A172 (cell line): ENCODE data around the gene NUP98. TPM values are rescaled to one million over a fixed set of nuclear protein-coding genes. Genes with fewer than 3 reads are reported as not detected.

ENCODE experiments used
- DNase-seq: peaks from one replicate; pipeline ENCODE4 v3.0.0-alpha.2; 2015; ENCODE audit warnings: low spot score
- total RNA-seq: library from RNA; depleted of rRNA; stranded (reverse); fragments of >200 nt; shearing (Covaris generic); gene quantifications from 2 replicates; pipeline ENCODE4 v1.2.3, GENCODE V29; 2014; rRNA removed

The NUP98 gene
- total RNA-seq, 1 experiment from 2014 or later: 96.6 TPM

DNA sequence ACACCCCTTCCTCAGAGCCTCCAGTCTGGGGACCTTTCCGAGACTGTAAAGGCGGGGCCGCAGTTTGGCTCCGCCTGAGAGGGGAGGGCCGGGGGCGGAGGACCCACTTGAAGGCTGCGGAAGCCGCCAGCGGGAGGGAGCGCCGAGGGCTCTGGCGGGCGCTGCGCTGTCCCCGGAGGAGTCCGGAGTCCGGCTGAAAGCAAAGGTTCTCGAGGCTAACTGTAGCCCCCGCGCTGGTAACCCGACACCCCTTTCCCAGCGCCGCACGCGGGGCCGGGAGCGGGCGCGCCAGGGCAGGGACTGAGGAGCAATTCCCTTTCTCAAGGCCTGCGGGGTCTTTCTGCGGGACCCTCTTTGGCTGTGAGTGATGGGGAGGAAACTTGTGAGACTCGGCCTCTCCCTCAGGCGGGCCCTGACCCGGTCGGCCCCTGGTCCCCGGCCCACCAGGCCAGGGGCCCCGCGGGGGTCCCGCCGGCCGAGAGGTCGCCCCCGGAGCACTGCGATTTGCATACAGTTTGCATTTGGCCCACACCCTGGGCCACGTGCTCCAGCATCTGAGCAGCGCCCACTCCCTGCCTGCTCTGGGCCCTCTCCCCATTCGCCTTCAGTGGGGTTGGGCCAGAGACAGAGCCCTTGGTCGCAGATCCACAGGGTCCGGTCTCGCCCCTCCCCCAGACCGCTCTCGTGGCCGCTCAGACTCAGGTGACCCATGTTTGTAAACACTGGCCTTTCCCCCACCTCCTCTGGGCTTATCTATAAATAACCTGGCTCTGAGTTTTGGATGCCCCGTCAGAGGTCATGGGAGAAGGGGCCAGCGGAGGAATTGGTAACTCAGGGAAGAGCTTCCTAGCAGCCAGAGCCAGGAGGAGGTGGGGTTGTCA, 155.0 kb downstream of the NUP98 start:
- DNase-seq: peak; percentile 53

DNA sequence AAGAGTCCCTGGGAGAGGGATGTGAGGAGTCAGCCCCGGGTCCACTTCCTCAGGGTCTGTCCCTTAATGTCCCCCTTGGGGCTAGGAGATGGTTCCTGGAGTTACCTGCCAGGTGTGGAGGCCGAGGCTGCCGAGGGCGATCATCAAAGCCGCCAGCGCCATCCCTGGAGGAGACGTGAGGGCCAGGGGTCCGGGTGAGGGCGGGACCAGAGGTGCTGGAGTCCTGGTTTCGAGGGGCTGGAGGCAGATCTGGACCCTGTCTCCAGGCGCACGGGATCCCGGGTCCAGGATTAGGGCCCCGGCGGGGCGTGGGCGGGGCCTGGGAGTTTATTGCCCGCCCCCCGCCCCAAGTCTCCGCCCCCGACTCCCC, 155.7 kb downstream of the NUP98 start, which contains the start of gene ART5:
ART5 (minus strand) TSS at position 292 of the 370 bp plus-strand sequence; CDS start at position 162, 130 bp downstream.
- no peak for DNase-seq

- DNase-seq: no peak
Measured at GRCh38 chr11:3641191-3641590, 156.2 kb downstream of the NUP98 start.

- no peak for DNase-seq
Measured at GRCh38 chr11:3639841-3640240, 157.5 kb downstream of the NUP98 start.

GRCh38 chr11:3638513-3638912, 158.8 kb downstream of the NUP98 start:
- no peak for DNase-seq

DNA sequence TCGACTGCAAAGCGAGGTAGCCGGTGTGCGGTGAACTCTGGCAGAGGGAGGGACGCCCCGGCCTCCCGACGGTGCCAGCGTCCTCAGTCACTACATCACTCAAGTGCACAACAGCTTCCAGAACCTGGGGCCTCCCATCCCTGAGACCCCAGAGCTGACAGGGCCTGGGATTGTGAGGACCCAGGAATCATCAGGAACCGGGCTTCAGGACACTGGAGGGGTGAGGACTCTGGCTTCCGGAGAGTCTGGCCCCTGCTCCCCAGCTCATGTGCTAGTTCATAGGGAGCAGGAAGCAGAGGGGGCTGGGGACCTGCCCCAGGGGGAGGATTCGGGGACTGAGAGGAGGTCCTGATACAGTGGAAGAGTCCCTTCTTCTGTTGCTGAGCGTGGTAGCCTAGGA, 160.2 kb downstream of the NUP98 start:
- DNase-seq: no peak

- DNase-seq: no peak
Measured at GRCh38 chr11:3635641-3636375, 161.5 kb downstream of the NUP98 start.

GRCh38 chr11:3632070-3632660, 165.2 kb downstream of the NUP98 start:
- DNase-seq: no peak

DNA sequence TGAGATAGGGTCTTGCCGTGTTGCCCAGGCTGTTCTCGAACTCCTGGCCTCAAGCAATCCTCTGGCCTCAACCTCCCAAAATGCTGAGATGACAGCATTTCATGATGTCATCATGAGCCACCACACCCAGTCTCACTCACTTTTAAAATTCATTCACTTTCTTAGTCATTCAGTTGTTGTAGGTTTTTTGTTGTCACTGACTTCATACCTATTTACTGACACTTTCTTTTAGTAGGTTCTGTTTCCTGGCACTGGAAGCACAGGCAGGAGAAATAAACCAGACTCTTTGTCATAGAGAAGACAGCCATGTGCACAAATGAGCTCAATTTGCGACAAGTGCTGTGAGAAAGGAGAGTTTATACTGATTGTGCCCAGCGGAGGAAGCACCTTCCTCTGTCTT, 166.0 kb downstream of the NUP98 start:
- DNase-seq: peak; percentile 61

DNA sequence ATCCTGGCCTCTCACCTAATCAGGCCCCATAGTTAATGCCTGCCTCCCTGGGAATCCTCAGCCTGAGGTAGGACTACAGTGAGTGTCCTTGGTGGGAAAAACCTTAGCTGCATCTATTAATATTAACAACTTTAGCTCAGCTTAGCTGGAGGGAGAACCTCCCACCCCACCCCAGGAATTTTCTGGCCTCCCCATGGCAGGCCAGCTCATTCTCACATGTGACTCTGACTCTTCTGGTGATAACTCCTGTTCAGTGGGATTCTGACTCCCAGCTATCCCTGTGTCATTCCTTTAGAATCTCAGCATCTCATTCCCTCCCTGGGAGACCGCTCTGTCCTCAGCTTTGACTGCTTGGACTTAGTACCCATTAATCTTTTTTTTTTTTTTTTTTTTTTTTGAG, 170.1 kb downstream of the NUP98 start:
- DNase-seq: peak; percentile 98

- DNase-seq: peak; percentile 37
Measured at GRCh38 chr11:3626250-3626960, 170.9 kb downstream of the NUP98 start.

Other genes with a start within 250 kb of the NUP98 start
- gene ART5, start 155.6 kb downstream of the NUP98 start, total RNA-seq: 0.31 TPM in 1 of 2 replicates, not detected in the other
- not detected in 2 replicates for gene ART1, start 152.4 kb downstream of the NUP98 start, total RNA-seq
- 0.28 and 2.0 TPM in 2 replicates for gene CHRNA10, start 126.2 kb downstream of the NUP98 start, total RNA-seq
- 15.4 and 16.6 TPM in 2 replicates for gene PGAP2, start 11.0 kb upstream of the NUP98 start, total RNA-seq
- 40.6 and 50.9 TPM in 2 replicates for gene RHOG, start 43.4 kb upstream of the NUP98 start, total RNA-seq
- gene STIM1, start 58.1 kb upstream of the NUP98 start, total RNA-seq: 23.6 and 27.1 TPM in 2 replicates